Measurements from ENCODE around the gene CERCAM.

Gene CERCAM

DNA sequence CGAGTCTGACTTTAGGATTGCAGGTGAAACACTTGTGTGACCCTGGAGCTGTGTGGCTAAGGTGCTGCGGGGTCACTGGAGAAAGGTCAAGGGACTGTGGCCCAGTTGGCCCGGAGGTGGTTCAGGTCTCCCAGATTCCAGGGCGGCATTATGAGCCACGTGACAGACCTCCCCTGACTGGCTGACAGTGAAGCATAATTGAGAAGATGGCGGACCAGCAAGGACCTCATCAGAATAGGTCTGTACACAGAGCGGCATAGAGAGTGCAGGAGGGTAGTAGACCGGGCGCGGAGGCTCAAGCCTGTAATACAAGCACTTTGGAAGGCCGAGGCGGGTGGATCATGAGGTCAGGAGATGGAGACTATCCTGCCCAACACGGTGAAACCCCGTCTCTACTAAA lies 34.3 kb downstream of the CERCAM start:
- Histone ChIP-seq H3K36me3 (ENCODE audit: low read length) (peaks cover 4% of the 10 kb centered on the region; the same call in 1 of the 2 replicates), H3K9me3 (ENCODE audit: insufficient read depth, low read length) (no peaks in the 10 kb centered on the region), H3K4me3 (ENCODE audit: insufficient read depth, low read length, poor library complexity, severe bottlenecking) (no peak overlapping the region), H3K9me2 (replicated peaks; ENCODE audit: insufficient read depth, low read length) (no peaks in the 10 kb centered on the region), H3K4me2 (ENCODE audit: low read depth, low read length, poor library complexity, severe bottlenecking) (no peak overlapping the region), H3K27me3 (ENCODE audit: low read length) (no peaks in the 10 kb centered on the region), H3K79me2 (ENCODE audit: insufficient read depth, low read length) (peaks cover 22% of the 10 kb centered on the region), H2AFZ (ENCODE audit: low read depth, low read length, severe bottlenecking) (no peak overlapping the region), H3F3A (ENCODE audit: insufficient read depth) (no peaks in the 10 kb centered on the region), H4K20me1 (ENCODE audit: low read depth, low read length) (no peaks in the 10 kb centered on the region), H3K27ac (ENCODE audit: low read depth, low read length) (no peak overlapping the region), H3K9ac (ENCODE audit: low read length) (no peak overlapping the region)
- TF ChIP-seq, protein P1, sequence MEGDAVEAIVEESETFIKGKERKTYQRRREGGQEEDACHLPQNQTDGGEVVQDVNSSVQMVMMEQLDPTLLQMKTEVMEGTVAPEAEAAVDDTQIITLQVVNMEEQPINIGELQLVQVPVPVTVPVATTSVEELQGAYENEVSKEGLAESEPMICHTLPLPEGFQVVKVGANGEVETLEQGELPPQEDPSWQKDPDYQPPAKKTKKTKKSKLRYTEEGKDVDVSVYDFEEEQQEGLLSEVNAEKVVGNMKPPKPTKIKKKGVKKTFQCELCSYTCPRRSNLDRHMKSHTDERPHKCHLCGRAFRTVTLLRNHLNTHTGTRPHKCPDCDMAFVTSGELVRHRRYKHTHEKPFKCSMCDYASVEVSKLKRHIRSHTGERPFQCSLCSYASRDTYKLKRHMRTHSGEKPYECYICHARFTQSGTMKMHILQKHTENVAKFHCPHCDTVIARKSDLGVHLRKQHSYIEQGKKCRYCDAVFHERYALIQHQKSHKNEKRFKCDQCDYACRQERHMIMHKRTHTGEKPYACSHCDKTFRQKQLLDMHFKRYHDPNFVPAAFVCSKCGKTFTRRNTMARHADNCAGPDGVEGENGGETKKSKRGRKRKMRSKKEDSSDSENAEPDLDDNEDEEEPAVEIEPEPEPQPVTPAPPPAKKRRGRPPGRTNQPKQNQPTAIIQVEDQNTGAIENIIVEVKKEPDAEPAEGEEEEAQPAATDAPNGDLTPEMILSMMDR (IDR thresholded peaks at IDR 0.05; ENCODE audit: insufficient read depth, low read length, poor library complexity, severe bottlenecking) = no peak
- no peak for TF ChIP-seq EZH2phosphoT487 (conservative IDR thresholded peaks at IDR 0.05; ENCODE audit: low read length)

GRCh38 chr9:128455849-128456612 lies 35.4 kb downstream of the CERCAM start, which contains the start of gene ODF2:
ODF2 (plus strand) TSS chr9:128456006; CDS start chr9:128456092, 86 bp downstream.
- peak within 1 kb of the TSS; percentile 85 for H2AFZ ChIP-seq (ENCODE audit: low read depth, low read length, severe bottlenecking)

DNA sequence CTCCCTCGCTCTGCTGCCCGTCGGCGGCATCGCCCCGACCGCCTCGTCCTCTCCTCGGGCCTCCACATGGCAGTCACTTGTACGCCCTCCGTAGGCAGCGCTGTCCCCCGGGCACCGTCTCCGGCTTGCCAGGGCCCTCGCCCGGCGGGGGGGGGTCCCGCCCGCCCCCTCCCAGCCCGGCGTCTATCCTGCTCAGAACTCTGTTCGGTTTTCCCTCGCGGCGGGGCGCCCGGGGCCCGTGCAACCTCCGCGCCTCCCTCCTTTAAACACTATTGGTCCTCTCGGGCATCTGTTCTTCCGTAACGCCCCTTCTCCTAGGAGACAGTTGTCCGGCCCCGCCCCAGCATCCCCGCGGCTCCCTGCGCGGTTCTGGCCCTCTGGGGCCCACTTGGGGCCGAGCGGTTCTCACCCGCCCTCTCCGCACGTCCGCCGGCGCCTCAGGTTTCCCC lies 36.0 kb downstream of the CERCAM start:
- peak overlapping the region; percentile 72 for H3K4me2 ChIP-seq (ENCODE audit: low read depth, low read length, poor library complexity, severe bottlenecking)

More at GRCh38 chr9:128455849-128456612, 35.4 kb downstream of the CERCAM start, which contains the start of gene ODF2:
- Histone ChIP-seq H3K27me3 (ENCODE audit: low read length) (no peaks in the 10 kb centered on the region), H3K9me3 (ENCODE audit: insufficient read depth, low read length) (no peaks in the 10 kb centered on the region), H3K27ac (ENCODE audit: low read depth, low read length) (peak within 1 kb of the TSS; percentile 81), H3K79me2 (ENCODE audit: insufficient read depth, low read length) (peaks cover 22% of the 10 kb centered on the region), H3K4me3 (ENCODE audit: insufficient read depth, low read length, poor library complexity, severe bottlenecking) (peak within 1 kb of the TSS; percentile 74), H3K4me2 (ENCODE audit: low read depth, low read length, poor library complexity, severe bottlenecking) (peak within 1 kb of the TSS; percentile 72), H3K9me2 (replicated peaks; ENCODE audit: insufficient read depth, low read length) (no peaks in the 10 kb centered on the region), H3K9ac (ENCODE audit: low read length) (peak within 1 kb of the TSS; percentile 93), H3F3A (ENCODE audit: insufficient read depth) (no peaks in the 10 kb centered on the region), H3K36me3 (ENCODE audit: low read length) (peaks cover 5% of the 10 kb centered on the region; the same call in 1 of the 2 replicates), H4K20me1 (ENCODE audit: low read depth, low read length) (no peaks in the 10 kb centered on the region)
- no peak for TF ChIP-seq EZH2phosphoT487 (conservative IDR thresholded peaks at IDR 0.05; ENCODE audit: low read length)
- TF ChIP-seq, protein P1 (IDR thresholded peaks at IDR 0.05; ENCODE audit: insufficient read depth, low read length, poor library complexity, severe bottlenecking) = no peak

More for the DNA sequence above, 36.0 kb downstream of the CERCAM start:
- Histone ChIP-seq H3K9me3 (ENCODE audit: insufficient read depth, low read length) (no peaks in the 10 kb centered on the region), H2AFZ (ENCODE audit: low read depth, low read length, severe bottlenecking) (peak overlapping the region; percentile 85), H3K27me3 (ENCODE audit: low read length) (no peaks in the 10 kb centered on the region), H3F3A (ENCODE audit: insufficient read depth) (no peaks in the 10 kb centered on the region), H3K27ac (ENCODE audit: low read depth, low read length) (peak overlapping the region; percentile 81), H3K9ac (ENCODE audit: low read length) (peak overlapping the region; percentile 93), H4K20me1 (ENCODE audit: low read depth, low read length) (no peaks in the 10 kb centered on the region), H3K36me3 (ENCODE audit: low read length) (peaks cover 5% of the 10 kb centered on the region; the same call in 1 of the 2 replicates), H3K4me3 (ENCODE audit: insufficient read depth, low read length, poor library complexity, severe bottlenecking) (peak overlapping the region; percentile 74), H3K9me2 (replicated peaks; ENCODE audit: insufficient read depth, low read length) (no peaks in the 10 kb centered on the region), H3K79me2 (ENCODE audit: insufficient read depth, low read length) (peaks cover 22% of the 10 kb centered on the region)
- TF ChIP-seq EZH2phosphoT487 (conservative IDR thresholded peaks at IDR 0.05; ENCODE audit: low read length) = no peak
- TF ChIP-seq, protein P1 (IDR thresholded peaks at IDR 0.05; ENCODE audit: insufficient read depth, low read length, poor library complexity, severe bottlenecking) = no peak
